Fibroblast of the aortic adventitia (primary cell): ENCODE results near the gene TUBG1. TPM values are rescaled to one million over a fixed set of nuclear protein-coding genes. Genes with fewer than 3 reads are reported as not detected.
"Not testable (repeated sequence)": the region's sequence is repeated elsewhere in the genome, so short reads cannot be mapped to it uniquely, and the experiment has no call there.

Experiments used
- DNase-seq: peaks from one replicate; pipeline ENCODE4 v3.0.0-alpha.2; 2010; ENCODE audit warnings: low read depth
- H3K4me3 ChIP-seq: 2 replicates; pipeline ENCODE4 v1.5.1; 2011; ENCODE audit warnings: low read depth, mild to moderate bottlenecking, control low read depth, low read length, moderate library complexity
- total RNA-seq: library from RNA; depleted of rRNA; stranded (reverse); fragments of >200 nt; gene quantifications from 2 replicates; pipeline ENCODE4 v1.2.3, GENCODE V29; 2012; ENCODE audit warnings: low replicate concordance
- TF ChIP-seq, protein P1 (sequence below): IDR thresholded peaks from 2 replicates; pipeline ENCODE4 v1.5.1; 2011; ENCODE audit warnings: mild to moderate bottlenecking, low read length, control low read depth, inconsistent platforms; ENCODE audit not compliant: insufficient read depth

TUBG1 gene
- total RNA-seq, 1 donor = 50.6 TPM

DNA sequence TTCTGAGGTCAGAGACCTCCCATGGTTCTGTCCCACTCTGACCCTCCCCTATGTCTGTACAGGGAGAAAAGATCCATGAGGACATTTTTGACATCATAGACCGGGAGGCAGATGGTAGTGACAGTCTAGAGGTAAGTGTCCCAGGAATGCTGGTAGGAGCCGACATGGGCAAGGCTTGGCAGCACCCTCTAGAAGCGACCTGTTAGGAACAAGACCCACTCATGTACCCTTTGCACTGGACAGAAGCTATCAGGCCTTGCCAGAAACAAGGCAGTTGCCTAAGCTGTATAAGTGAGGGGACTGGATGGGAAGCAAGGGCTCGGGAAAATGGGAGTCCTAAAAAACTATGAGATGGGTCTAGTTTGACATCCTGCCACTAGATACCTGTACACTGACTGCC lies 2.5 kb downstream of the TUBG1 start:
- no peak for DNase-seq
- TF ChIP-seq, protein P1, sequence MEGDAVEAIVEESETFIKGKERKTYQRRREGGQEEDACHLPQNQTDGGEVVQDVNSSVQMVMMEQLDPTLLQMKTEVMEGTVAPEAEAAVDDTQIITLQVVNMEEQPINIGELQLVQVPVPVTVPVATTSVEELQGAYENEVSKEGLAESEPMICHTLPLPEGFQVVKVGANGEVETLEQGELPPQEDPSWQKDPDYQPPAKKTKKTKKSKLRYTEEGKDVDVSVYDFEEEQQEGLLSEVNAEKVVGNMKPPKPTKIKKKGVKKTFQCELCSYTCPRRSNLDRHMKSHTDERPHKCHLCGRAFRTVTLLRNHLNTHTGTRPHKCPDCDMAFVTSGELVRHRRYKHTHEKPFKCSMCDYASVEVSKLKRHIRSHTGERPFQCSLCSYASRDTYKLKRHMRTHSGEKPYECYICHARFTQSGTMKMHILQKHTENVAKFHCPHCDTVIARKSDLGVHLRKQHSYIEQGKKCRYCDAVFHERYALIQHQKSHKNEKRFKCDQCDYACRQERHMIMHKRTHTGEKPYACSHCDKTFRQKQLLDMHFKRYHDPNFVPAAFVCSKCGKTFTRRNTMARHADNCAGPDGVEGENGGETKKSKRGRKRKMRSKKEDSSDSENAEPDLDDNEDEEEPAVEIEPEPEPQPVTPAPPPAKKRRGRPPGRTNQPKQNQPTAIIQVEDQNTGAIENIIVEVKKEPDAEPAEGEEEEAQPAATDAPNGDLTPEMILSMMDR = no peak
- H3K4me3 ChIP-seq = no peak overlapping the region

DNA sequence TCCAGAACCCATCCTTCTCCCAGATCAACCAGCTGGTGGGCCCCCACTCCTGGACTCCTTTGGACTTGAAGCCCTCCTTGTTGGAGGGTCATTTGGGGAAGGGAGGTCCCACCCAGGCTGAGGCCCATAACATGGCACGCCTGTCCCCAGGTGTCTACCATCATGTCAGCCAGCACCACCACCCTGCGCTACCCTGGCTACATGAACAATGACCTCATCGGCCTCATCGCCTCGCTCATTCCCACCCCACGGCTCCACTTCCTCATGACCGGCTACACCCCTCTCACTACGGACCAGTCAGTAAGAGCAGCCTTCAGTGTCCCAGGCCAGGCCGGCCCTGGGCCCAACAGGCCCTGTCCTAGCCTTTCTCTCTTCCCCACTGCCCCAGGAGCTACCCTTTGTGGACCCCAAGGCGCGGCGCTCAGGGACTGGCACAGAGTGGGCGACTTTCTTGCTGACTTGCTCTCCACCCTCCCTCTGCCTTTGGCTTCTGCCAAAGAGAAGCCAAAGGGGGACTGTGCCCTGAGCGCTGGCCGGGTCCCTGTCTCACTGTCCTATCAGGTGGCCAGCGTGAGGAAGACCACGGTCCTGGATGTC lies 4.3 kb downstream of the TUBG1 start:
- TF ChIP-seq, protein P1 = no peak
- no peak for DNase-seq
- H3K4me3 ChIP-seq = no peak overlapping the region

DNA sequence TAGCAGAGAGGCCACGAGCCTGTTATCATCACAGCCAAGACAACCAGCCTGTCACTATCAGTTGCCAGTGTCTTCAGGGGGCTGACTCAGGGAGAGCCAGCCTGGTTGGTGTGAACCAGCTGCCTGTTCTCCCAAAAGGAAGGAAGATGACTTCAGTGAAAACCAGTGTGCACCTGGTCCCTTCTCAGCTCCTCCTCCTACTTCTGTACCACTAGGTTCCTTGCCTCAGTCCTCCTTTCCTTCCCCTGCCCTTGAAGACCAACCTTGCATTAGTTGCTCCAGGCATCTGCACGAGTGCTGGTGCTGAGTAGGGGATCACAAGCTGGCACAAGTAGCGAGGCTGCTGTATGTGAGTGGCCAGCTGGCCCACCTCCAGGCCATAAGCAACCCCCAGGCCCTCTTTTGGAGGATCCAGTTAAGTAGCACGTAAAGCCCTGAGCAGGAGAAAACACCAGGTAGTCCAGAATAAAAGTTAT lies 8.5 kb downstream of the TUBG1 start:
- TF ChIP-seq, protein P1 = no peak

DNA sequence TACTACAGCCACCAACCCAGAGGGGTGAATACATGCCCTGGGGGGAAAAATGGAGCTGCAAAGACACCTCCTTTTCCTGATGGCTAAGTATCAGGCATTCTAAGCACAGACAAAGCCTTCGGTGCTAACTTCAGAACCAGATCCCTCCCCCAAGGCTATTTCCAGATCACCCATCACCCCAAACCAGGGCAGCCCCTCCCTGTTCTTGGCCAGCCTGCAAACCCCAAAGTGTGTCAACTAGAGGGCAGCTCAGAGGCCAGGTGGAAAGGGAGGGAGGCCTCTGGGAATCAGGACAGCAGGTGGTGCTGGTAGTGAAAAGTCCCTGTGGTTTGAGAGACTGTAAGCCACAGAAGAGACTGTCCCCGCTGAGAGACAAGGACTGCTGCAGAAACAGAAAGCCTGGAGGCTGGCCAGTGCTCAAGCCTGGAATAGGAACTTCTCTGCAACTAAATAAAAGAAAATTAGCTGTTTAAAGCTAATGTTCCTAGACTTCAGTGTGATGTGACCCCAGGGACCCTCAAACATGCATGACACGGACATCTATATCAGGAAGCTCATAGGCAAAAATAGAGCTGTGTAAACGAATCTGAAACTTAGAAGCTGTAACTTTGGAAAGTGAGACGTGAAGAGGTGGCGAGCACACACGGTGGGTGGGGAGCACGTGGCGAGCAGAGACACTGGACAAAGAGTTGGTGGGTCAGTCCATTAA lies 9.1 kb downstream of the TUBG1 start:
- no peak overlapping the region for H3K4me3 ChIP-seq
- TF ChIP-seq, protein P1 = no peak
- no peak for DNase-seq

More for the DNA sequence above, 8.5 kb downstream of the TUBG1 start:
- H3K4me3 ChIP-seq = no peak overlapping the region
- no peak for DNase-seq

DNA sequence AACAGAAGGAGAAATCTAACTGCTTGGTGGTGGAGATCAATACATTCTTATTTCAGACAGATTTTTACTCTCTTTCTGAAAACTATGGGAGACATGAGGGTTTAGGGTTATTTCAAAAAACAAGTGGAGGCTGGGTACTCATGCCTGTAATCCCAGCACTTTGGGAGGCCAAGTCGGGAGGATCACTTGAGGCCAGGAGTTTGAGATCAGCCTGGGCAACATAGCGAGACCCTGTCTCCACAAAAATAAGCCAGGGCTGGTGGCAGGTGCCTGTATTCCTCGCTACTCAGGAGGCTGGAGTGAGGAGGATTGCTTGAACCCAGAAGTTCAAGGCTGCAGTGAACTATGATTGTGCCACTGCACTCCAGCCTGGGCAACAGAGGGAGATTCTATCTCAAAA lies 12.5 kb downstream of the TUBG1 start:
- DNase-seq, H3K4me3 ChIP-seq: not testable (repeated sequence)

DNA sequence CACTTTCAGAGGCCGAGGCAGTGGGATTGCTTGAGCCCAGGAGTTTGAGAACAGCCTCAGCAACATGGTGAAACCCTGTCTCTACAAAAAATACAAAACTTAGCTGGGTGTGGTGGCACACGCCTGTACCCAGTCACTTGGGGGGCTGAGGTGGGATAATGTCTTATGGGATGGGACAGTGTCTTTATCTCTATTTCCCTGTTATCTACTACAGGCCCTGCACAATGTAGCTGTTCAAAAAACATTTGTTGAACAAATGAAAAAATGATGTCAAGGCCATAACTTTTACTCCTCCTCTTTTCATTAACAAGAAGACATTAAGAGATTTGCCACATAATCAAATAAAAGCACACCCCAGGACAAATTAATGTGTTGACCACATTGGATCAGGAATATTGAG lies 13.8 kb downstream of the TUBG1 start:
- no peak for DNase-seq
- no peak overlapping the region for H3K4me3 ChIP-seq
- TF ChIP-seq, protein P1 = no peak

DNA sequence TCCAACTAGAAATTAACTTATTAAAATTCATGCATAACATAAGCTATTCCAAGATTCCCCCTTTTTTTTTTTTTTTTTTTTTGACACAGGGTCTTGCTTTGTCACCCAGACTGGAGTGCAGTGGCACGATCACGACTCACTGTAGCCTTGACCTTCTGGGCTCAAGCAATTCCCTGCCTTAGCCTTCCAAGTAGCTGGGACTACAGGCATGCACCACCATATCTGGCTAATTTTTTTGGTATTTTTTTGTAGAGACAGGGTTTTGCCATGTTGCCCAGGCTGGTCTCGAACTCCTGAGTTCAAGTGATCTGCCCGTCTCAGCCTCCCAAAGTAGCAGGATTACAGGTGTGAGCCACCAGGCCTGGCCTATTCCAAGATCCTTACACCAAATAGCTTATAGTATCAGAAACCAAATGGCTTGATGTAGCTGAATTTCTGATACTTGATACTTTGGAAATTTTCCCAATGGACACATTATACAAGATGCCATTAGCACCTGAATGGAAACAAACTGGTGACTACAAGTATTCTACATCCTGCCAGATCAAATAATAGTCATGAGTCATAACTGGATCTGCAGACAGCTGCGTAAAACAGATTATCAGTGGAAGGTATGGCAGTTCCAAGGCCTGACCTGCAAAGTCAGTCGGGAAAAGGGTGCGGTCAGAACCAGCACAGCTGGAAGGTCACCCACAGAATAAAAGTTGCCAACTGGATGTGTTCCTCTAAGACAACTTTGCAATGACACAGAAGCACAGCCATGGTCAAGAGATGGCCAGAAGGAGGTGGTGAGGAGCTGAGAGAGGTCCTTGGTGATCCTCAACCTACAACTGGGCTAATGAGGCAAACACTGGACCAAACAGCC lies 14.5 kb downstream of the TUBG1 start:
- peak; percentile 67 for DNase-seq
- TF ChIP-seq, protein P1 = peak; percentile 4
- no peak overlapping the region for H3K4me3 ChIP-seq

DNA sequence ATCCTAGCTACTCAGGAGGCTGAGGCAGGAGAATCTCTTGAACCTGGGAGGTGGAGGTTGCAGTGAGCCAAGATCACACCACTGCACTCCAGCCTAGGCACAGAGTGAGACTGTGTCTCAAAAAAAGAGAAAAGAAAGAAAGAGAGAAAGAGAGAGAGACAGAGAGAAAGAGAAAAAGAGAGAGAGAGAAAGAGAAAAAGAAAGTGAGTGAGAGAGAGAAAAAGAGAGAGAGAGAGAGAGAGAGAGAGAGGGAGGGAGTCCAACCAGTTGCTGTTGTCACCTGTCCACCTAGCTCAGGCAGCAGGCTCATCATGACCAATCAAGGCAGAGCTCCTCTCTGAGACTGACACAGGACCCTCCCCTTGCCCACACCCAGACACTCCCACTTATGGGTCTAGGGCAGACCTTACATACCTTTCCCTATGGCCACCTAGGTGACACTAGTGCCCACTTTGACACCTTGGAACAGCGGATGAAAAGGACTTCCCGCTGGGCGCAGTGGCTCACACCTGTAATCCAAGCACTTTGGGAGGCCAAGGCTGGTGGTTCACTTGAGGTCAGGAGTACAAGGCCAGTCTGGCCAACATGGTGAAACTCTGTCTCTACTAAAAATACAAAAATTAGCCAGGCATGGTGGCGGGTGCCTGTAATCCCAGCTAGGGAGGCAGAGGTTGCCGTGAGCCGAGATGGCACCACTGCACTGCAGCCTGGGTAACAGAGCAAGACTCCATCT lies 17.7 kb downstream of the TUBG1 start:
- DNase-seq, H3K4me3 ChIP-seq: not testable (repeated sequence)
